Upper lobe of left lung (tissue), 4 donors: ENCODE results near the gene NMRK2.

Source experiments
- EP300 ChIP-seq, 4 donors: sonication (generic); formaldehyde crosslinking; IDR thresholded peaks; one replicate each; pipeline ENCODE4 v1.5.1; 2017; ENCODE audit warnings: antibody characterized with exemption in 4 of 4, control low read depth in 2 of 4
- POLR2A ChIP-seq, 4 donors: fragments of 450-650 bp; IDR thresholded peaks; one replicate each; pipeline ENCODE4 v1.5.1; 2016 to 2017; ENCODE audit warnings: antibody characterized with exemption in 4 of 4, mild to moderate bottlenecking in 2 of 4

DNA sequence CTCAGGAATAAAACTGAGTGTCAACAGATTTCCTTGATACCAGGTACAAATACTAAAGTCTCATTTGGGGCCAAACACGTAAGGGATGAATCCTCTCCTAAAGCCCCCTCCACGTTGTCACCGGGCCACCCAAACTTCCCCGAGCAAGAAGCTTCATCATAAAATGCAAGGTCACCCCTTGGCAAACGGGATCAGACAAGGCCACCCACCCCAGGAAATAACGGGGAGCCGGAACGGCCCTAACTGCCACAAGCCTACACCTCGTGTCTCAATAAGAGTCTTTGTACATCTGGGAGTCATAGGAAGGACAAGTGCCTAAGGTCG is 51.7 kb downstream of the NMRK2 start:
- TF ChIP-seq EP300 (IDR thresholded peaks at IDR 0.05) (no peak), POLR2A (IDR thresholded peaks at IDR 0.05) (no peak)
